ENCODE measurements around the gene ZDHHC1. TPM values are rescaled to one million over a fixed set of nuclear protein-coding genes. Genes with fewer than 3 reads are reported as not detected.
"Not testable (repeated sequence)": the region's sequence is repeated elsewhere in the genome, so short reads cannot be mapped to it uniquely, and the experiment has no call there.

ZDHHC1 gene
- total RNA-seq, 1 experiment from 2014 or later: 8.5 TPM

DNA sequence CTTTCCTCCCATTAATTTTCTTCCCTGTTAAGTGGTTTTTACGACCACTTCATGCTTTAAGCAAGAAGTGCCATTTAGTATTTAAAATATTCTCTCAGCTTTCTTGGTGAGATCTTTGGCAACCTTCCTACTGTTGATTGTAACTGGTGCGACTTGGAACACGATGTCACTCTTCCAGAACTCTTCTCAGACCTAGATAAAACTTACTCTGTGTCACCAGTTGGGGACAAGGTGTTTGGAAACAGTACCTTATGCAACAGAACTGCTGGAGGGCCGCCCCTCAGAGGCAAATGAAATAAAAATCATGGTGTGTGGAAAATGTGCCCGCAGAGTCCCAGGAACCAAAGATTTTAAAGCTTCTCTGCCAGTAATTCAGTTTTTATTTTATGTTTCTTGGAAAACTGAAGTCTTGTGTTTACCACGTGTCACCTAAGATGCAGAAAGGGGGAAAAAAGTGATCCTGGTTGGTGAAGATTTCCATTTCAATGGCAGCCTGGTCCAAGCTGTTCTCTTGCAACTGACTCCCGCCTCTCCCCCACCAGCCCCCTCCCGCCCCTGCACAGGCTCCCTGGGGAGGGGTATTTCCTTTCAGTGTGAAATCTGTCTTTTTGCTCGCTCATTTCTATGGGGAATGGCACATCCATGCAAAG, 7.5 kb upstream of the ZDHHC1 start:
- no peak for DNase-seq (ENCODE audit: low read depth, low spot score)
- in situ Hi-C loops (cut with HindIII; ENCODE audit: low pct_unique_long_range_greater_than_20kb, low sequenced_read_pairs): no loop called here

DNA sequence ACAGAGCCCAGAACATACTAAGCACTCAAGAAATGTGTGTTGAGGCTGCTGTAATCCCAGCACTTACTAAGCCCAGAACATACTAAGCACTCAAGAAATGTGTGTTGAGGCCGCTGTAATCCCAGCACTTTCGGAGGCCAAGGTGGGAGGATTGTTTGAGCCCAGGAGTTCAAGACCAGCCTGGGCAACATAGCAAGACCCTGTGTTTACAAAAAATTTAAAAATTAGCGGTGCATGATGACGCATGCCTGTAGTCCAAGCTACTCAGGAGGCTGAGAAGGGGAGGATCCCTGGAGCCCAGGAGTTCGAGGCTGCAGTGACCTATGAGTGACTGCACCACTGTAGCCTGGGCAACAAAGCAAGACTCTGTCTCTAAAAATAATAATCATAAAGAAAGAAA, 6.7 kb upstream of the ZDHHC1 start:
- in situ Hi-C loops (cut with HindIII; ENCODE audit: low pct_unique_long_range_greater_than_20kb, low sequenced_read_pairs): no loop called here

DNA sequence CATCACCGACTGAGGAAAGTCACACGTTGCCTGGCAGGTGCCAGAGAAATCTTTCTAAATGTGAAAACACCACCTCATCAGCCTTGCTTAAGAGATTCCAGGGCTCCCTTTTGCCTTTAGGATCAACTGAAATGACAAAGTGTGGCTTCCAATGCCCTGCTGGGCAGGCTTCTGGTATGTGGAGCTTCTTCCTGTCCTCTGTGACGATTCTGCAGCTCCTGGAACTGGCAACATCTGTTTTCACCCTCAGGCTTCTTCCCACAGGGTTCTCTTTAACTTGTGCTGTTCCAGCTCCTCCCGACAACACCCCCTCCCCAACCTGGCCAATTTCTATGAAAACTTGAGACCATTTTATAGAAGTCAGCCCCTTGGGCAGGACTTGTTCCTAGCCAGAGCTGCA, 4.8 kb upstream of the ZDHHC1 start:
- in situ Hi-C loops (cut with HindIII; ENCODE audit: low pct_unique_long_range_greater_than_20kb, low sequenced_read_pairs): no loop called here
- DNase-seq (ENCODE audit: low read depth, low spot score): no peak

More for the DNA sequence above, 6.7 kb upstream of the ZDHHC1 start:
- no peak for DNase-seq (ENCODE audit: low read depth, low spot score)

DNA sequence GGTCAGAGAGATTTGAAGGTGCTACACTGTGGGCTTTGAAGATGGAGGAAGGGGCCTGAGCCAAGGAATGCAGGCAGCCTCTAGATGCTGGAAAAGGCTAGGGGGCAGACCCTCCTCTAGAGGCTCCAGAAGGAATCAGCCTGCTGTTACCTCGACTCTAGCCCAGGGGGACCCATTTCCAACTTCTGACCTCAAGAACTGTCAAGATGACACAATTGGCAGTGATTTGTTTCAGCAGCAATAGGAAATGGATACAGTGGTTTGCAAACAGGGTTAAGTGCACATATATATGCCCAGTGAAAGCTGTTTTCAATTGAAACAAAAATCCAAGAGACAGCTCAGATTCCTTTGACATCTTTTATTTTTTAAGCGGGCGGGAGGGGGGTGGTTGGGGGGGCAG, 3.7 kb upstream of the ZDHHC1 start:
- no peak for DNase-seq (ENCODE audit: low read depth, low spot score)
- in situ Hi-C loops (cut with HindIII; ENCODE audit: low pct_unique_long_range_greater_than_20kb, low sequenced_read_pairs): no loop called here

DNA sequence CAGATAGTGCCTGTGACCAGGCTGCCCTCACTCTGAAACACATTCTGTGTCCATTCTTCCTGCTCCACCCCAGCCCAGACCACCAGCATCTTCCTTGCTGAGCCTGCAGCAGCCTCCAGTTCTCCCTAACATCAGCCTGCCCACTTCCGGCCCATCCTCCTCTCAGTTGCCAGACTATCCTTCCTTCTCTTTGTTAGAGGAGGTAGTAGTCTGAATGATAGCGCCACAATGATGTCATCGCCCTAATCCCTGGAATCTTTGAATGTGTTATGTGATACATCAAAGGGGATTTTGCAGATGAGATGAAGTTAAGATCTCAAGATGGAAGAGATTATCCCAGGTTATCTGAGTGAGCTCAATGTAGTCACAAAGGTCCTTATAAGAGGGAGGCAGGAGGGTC, 3.2 kb upstream of the ZDHHC1 start:
- DNase-seq (ENCODE audit: low read depth, low spot score): no peak
- in situ Hi-C loops (cut with HindIII; ENCODE audit: low pct_unique_long_range_greater_than_20kb, low sequenced_read_pairs): no loop called here

DNA sequence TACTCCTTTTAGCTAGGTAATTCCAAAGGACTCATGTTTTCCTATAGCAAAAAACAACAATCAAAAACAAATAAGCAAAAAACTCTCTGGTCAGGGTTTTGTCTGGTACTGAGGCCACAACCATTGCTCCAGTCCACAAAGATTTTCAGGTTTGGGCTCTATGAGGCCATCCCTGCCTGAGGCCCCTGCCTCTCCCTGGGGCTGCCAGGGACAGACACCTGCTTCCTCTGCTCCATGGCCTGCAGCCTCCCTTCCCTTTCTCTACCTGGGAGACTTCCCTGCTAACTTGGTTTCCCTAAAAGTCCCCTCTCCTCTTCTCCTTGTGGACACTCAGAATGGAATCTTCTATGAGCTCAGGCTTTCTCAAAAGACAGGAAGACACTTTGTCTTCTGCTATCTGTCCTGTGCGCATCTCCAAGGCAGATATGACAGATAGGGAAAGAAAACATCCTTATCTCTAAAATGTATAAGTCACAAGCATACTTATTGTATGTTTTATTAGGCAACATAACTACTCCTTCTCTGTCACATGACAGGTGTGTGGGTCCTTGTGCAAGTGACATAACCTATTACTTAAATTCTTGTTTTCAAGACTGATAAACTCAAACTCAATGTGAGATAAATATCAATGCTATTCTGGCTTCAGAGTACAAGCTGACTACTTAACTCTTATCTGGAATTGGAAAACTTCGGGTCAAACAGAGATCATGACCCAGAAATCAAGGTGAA, 1.2 kb upstream of the ZDHHC1 start:
- in situ Hi-C loops (cut with HindIII; ENCODE audit: low pct_unique_long_range_greater_than_20kb, low sequenced_read_pairs): no loop called here
- no peak for DNase-seq (ENCODE audit: low read depth, low spot score)

DNA sequence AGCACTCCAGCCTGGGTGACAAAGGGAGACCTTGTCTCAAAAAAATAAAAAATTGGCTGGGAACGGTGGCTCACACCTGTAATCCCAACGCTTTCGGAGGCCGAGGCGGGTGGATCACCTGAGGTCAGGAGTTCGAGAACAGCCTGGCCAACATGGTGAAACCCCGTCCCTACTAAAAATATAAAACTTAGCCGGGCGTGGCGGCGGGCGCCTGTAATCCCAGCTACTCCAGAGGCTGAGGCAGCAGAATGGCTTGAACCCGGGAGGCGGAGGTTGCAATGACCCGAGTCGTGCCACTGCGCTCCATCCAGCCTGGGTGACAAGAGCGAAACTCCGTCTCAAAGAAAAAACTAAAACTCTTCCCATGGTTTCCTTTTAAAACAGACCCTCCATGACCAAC, 856 bp downstream of the ZDHHC1 start:
- DNase-seq (ENCODE audit: low read depth, low spot score); in situ Hi-C loops (cut with HindIII; ENCODE audit: low pct_unique_long_range_greater_than_20kb, low sequenced_read_pairs): not testable (repeated sequence)

DNA sequence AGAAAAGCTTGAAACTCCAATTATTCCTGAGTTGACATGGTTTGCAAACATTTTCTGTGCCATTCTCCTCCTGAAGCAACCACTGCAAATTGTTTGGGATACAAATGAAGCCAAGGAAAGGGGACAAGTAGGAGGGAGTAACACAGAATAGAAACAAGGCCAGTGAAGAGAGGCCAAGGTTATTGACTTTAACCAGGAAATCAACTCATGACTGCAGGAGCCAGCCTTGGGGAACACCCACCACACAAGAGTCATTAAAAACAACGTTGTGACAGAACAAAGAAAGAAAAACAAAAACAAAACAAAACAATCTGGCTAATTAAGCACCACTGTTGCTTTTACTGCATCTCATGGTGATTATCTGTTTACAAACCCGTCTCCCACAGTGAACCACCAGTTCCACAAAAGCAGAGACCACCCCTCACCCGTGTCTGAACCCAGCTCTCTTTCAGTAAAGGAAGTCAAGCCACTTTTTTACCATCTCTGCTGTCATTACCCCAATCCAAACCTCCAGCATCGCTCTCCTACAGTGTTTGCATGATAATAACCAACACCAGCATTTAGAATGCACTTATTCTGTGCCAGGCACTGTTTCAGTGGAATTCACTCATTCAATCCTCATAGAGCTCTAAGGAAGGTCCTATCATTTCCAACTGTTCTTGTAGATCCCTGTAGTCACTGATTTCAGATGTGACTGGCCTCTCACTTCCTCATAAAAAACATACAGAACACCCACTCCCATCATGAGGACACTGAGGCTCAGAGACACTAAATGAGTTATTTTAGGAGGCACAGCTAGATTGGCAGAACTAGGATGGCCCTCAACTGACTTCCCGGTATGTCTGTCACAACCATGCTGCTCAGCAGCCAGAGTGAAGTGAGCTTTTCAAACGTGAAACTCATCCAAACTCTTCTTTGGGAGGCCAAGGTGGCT, 2.0 kb downstream of the ZDHHC1 start:
- in situ Hi-C loops (cut with HindIII; ENCODE audit: low pct_unique_long_range_greater_than_20kb, low sequenced_read_pairs): no loop called here

DNA sequence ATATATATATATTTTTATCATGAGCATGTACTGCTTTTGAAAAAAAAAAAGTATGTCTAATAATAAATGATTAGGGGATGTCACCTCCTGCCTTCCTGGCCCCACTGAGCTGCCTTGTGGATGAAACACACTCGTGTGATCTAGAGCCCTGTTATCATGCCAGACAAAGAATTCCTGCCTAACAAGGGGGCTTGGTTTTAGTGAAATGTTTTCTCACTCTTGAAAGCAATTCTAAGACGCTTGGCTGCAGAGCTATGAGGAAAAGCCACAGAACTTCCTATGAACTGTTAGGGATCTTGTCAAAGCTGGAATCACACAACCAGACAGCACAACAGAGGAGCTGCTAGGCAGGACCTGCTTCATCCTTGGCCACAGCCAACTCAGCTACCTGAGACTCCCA, 4.0 kb downstream of the ZDHHC1 start:
- DNase-seq (ENCODE audit: low read depth, low spot score): no peak
- in situ Hi-C loops (cut with HindIII; ENCODE audit: low pct_unique_long_range_greater_than_20kb, low sequenced_read_pairs): no loop called here

More for the DNA sequence above, 2.0 kb downstream of the ZDHHC1 start:
- DNase-seq (ENCODE audit: low read depth, low spot score): no peak

DNA sequence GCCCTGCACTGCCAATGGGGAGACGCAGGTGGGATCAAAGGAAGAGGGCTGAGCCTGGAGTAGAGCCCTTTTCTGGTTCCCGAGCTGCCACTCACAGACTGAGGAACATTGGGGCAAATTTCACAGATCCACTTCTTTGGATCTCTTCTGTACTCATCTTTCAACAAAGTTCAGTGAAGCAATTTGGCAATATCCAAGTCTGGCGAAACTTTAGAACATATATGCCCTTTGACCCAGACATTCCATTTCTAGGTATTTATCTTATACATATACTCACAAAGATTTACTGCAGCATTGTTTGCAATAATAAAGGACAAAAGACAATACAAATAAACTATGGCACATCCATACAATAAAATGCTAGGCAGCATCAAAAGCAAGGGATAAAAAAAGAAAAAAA, 4.9 kb downstream of the ZDHHC1 start:
- no peak for DNase-seq (ENCODE audit: low read depth, low spot score)
- in situ Hi-C loops (cut with HindIII; ENCODE audit: low pct_unique_long_range_greater_than_20kb, low sequenced_read_pairs): no loop called here

DNA sequence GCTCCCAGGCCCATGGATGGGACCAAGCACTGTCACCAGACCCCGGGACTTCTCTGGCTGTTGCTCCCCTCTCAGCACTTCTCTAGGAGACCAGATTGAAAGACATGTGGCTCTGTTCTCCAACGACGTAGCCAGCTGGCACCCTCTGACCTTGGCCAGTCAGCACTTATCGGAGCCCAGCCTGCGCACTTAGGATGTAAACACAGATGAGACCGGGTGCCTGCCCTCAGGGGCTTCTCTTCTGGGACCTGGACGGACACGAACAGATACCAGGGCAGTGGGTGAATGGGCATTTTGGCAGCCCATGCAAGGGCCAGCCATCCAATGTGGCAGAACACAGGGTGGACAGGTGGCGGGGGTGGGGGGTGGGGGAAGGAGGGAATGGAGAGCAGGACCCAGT, 6.6 kb downstream of the ZDHHC1 start:
- DNase-seq (ENCODE audit: low read depth, low spot score): no peak
- in situ Hi-C loops (cut with HindIII; ENCODE audit: low pct_unique_long_range_greater_than_20kb, low sequenced_read_pairs): no loop called here

DNA sequence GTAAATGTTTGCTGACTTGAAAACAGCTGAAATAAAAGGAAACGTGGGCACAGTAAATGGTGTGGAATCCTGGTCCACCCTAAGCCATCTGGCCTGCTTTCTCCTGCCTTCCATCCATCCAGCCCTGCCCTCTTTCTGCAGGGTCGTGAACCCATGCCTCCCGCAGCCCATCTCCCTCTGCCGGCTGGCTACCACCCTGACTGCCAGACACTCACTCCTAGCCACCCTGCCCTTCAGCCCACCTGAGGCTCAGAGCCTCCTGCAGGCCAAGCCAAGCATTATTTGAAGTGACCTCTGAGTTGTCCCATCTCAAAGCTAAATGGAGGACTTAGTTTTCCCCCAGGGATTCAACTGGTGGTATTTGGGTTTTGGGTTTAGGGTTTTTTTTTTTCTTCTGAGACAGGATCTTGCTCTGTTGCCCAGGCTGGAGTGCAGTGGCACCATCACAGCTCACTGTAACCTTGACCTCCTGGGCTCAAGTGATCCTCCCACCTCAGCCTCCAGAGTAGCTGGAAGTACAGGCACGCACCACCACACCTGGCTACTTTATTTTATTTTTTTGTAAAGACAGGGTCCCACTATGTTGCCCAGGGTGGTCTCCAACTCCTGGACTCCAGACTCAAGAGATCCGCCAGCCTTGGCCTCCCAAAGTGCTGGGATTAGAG, 8.4 kb downstream of the ZDHHC1 start:
- in situ Hi-C loops (cut with HindIII; ENCODE audit: low pct_unique_long_range_greater_than_20kb, low sequenced_read_pairs): no loop called here
- DNase-seq (ENCODE audit: low read depth, low spot score): no peak

DNA sequence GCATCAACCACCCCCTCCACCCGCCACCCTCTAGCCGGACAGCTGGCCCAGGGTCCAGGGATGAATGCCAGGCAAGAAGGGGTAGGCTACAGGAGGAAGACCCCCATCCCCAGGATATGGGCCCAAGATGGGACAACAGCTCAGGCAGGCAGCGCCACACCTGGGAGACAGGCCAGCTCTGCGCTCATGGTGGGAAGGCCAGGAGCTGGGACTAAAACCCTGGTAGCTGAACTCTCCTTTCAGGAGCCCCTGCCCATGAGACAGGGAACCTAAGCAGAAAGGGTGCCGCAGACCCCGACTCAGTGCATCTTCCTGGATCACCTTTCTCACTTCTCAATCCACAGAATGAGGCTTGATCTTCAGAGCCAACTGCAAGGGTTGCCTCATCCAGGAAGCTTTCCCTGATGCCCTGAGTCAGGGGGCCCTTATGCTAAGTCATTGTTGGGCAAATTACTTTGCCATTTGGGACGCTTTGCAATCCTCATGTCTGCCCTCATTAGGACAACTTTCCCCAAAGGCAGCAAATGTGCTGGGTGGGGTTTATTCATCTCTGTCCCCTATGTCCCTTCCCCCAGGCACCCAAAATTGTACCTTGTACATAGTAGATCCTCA, 9.0 kb downstream of the ZDHHC1 start:
- in situ Hi-C loops (cut with HindIII; ENCODE audit: low pct_unique_long_range_greater_than_20kb, low sequenced_read_pairs): no loop called here
- no peak for DNase-seq (ENCODE audit: low read depth, low spot score)

DNA sequence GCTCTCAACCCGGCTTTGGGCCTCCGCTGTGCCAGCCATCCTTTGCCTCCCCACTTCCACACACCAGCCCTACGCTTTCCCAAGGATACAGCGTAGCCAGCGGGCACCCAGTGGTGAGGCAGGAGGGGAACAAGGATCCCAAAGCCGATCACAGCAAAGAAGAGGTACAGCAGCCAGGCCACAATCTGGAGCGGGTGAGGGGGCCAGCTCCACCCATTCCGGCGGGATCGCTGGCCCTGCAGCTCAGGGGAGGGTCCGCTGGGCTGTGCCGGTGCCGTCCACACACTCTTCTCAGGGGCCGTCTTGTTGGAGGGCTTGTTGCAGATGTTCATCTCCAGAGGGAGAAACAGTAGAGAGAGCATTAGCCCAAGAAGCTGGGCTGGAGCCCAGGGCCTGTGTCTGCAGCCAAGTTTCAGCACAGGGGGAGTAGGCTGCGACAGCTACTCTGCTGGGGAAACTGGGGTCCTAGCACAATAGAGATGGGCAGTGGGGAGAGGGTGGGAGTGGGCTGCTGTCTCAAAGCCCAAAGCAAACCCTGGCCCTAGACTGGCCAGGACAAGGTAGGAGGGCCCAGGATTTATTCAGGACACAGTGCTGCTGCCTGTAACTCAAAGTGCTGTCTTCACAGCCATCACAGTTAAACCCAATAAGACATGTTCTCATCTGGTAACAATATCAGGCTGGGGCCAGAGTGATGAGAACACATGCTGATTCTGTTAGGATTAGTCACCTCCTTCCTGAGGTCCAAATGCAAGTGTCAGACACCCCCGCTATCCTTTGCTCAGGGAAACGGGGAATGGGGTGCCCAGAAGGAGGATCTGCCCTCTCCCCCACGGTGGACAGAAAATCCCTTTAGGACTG, 9.9 kb downstream of the ZDHHC1 start:
- in situ Hi-C loops (cut with HindIII; ENCODE audit: low pct_unique_long_range_greater_than_20kb, low sequenced_read_pairs): no loop called here
- no peak for DNase-seq (ENCODE audit: low read depth, low spot score)

DNA sequence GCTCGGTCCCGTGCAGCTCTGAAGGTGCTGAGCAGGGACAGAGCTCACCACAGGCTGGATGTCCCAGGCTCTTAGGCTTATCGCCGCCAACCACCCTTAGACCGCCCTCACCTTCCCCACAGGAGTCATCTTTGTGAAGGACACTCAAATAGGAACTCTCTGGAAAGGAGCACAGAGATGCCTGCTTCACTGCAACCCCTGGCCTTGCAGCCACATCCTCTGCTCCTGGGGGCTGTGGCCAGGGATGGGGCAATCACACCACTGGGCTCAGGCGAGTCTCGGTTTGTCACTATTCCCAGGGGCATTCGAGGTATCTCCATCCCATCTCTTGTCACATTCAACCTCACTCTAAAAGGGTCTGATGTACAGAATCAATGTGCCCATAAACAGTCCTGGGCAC, 10.9 kb downstream of the ZDHHC1 start:
- DNase-seq (ENCODE audit: low read depth, low spot score): no peak
- in situ Hi-C loops (cut with HindIII; ENCODE audit: low pct_unique_long_range_greater_than_20kb, low sequenced_read_pairs): no loop called here

DNA sequence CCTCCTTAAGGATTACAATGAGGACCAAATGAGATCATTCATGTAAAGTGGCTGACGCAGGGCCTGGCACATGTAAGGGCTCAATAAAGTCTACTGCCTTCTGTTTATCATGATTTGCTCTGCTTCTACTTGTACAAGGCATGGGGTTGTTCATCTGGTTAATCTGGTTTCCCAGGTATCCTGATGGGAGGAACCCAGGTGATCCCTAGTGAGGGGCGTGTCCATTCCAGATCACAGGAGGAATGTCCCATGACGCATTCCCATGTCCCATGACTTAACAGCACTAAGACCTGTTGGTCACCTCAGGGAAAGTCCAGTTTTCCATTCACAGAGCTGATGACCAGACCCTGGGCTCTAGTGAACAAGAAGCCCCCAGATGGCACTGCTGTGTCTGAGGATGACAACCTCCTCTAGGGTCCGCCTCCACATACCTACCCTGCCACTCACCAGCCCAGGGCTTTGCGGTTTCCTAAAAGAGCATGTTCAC, 11.5 kb downstream of the ZDHHC1 start:
- in situ Hi-C loops (cut with HindIII; ENCODE audit: low pct_unique_long_range_greater_than_20kb, low sequenced_read_pairs): no loop called here
- DNase-seq (ENCODE audit: low read depth, low spot score): no peak

Data from SK-MEL-5 (cell line).